Measurements from ENCODE around the gene AGXT.

The AGXT gene

DNA sequence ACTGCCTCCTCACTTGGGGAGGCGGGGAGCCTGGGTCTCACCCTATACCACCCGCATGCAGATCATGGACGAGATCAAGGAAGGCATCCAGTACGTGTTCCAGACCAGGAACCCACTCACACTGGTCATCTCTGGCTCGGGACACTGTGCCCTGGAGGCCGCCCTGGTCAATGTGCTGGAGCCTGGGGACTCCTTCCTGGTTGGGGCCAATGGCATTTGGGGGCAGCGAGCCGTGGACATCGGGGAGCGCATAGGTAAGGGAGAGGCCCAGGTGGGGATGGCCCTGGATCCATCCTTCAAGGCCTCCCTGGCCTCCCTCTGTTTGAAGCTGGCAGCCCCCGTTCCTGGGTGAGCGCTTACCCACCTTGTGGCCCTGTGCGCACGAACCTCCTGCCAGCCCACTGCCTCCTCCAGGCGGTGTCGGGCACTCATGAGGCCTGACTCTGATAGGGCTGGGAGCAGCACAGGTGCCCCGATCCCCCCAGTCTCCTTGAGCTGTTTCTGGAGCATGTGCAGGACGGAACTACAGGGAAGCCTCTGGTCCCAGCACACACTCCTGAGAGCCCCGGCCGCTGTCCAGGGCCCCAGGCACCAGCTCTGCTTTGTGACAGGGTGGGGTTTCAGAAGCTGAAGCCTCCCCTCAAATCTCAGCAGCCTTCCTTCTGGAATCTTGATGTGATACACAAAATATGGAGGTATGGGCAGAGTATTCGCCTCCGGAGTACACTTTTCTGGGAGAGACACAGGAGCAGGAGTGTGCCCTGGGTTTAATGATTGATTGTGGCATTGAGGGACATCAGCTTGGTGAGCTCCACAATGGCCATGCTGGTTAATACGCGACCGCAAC, 708 bp downstream of the AGXT start:
- DNase-seq (ENCODE audit: low read depth in 2 of 2) = no peak

DNA sequence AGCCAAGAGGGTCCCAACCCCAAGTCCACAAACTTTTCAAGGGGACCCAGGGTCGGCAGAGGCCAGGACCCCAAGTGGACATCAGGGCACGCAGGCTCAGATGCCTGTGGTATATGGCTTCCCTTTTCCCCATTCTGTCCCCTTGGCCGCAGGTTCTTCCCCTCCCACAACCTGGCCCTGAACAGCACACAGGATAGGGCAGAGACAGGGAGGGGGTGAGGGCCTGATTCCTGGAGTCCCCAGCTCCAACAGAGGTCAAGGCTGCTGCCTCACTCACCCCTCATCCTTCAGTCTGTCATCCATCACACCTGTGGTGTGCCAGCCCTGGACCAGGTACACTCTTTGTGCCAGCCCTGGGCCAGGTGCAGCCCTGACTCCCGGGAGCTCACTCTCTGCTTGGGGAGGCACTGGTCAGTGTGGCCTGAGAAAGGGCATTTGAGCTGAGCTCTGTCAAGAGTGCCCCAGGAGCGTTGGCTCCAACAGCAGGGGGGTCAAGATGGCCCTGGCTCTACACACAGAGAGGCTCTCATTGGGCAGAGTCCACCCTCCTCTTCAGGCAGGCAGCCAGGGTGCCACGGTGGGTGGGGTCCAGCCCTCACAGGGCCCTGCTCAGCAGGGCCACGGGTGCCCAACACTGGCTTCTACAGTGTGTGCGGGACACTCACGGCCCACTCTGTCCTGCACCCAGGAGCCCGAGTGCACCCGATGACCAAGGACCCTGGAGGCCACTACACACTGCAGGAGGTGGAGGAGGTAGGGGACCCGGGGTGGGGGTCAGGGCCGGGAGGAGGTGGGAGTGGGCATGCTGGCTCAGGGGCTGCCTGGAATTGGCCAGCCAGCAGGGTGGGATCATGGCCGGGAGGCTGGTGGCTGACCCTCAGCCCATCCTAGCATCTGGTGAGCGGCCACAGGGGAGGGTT, 1.6 kb downstream of the AGXT start:
- no peak for DNase-seq (ENCODE audit: low read depth in 2 of 2)

DNA sequence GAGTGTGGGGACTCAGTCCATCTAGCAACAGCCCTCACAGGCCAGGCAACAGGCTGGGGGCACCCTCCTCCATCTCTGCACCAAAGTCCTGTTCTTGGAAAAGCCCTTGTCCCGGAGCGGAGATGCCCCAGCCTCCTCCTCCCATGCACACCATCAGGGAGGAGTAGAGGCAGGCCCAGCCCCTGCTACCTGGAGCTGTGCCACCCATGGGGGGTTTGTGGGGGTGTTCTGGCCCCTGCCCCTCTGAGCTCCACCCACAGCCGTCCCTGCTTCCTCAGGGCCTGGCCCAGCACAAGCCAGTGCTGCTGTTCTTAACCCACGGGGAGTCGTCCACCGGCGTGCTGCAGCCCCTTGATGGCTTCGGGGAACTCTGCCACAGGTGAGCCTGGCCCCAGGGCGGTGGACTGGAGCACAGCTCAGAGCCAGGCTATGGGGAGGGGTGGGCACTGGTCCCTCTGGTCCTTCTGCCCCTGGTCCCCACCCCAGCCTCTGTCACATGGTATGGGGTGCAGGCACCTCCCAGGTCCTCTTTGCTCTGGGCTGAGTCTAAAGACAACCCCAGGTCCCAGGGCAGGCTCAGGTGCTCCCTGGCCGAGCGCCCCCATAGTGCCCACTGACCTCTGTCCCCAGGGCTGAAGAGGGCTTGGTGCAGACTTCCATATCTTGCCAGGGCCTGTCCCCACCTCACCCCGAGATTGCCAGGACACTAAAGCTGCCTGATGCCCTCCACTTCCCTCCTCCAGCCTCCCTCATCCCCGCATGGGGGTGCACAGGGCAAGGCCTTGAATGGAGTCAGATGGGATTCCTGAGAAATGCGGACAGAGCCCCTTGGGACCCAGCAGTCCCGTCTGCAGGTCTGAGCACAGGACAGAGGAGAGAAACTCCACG, 2.7 kb downstream of the AGXT start:
- DNase-seq (ENCODE audit: low read depth in 2 of 2) = no peak

DNA sequence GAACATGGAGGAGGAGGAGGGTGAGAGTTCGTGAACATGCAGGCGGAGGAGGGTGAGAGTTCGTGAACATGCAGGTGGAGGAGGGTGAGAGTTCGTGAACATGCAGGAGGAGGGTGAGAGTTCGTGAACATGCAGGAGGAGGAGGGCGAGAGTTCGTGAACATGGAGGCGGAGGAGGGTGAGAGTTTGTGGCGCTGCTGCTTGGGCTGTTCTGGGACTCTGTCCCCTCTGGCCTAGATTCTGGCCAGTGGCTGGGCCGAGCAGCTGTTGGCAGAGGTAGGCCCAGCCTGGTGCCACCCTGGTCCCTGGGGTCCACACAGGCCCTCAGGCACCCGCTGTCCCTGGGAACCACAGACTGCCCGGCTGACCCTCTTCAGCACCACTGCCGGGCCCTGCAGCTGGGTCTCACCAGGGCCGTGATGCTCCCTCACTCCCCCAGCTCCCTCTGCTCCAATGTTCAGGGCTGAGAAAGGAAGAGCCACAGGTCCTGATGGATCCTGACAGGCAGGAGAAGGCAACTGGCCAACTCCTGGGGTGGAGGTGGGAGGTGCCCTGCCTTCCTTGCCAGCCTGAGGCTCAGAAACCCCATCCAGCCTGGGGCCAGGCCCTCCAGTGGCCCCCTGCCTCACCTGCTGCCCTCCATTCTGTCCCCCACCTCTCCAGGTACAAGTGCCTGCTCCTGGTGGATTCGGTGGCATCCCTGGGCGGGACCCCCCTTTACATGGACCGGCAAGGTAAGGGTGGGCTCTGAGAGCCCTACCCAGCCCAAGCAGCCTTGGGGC, 3.9 kb downstream of the AGXT start:
- DNase-seq (ENCODE audit: low read depth in 2 of 2) = no peak

DNA sequence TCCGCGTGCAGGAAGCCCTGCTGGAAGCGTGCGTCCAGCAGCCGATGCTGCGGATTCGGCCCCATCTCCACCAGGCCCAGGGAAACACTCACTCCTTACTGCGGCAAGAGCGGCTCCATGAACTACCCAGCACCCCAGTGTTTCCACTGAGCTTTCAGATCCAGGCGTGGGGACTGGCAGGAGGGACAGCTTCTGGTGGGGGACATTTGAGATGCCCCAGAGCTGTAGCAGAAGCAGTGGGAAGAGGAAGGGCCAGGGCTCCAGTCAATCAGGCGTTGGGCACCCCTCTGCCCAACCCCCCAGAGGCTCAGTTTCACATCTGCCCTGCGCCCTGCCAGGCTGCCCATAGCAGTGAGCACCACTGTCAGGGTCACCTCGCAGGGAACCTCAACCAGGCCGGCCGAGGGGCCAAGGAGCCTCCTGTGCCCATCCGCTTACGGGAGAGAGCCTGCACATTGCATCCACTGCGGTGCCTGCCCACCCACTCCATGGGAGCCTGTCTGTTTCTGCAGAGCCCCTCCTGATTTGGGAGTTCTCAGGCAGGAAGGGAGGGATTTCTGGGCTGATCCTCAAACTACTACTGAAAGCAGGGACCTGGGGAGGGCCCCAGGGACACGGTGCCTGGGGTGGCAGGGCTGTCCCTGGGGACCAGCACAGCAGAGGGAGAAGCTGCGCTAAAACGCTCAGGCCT, 4.6 kb downstream of the AGXT start:
- no peak for DNase-seq (ENCODE audit: low read depth in 2 of 2)

DNA sequence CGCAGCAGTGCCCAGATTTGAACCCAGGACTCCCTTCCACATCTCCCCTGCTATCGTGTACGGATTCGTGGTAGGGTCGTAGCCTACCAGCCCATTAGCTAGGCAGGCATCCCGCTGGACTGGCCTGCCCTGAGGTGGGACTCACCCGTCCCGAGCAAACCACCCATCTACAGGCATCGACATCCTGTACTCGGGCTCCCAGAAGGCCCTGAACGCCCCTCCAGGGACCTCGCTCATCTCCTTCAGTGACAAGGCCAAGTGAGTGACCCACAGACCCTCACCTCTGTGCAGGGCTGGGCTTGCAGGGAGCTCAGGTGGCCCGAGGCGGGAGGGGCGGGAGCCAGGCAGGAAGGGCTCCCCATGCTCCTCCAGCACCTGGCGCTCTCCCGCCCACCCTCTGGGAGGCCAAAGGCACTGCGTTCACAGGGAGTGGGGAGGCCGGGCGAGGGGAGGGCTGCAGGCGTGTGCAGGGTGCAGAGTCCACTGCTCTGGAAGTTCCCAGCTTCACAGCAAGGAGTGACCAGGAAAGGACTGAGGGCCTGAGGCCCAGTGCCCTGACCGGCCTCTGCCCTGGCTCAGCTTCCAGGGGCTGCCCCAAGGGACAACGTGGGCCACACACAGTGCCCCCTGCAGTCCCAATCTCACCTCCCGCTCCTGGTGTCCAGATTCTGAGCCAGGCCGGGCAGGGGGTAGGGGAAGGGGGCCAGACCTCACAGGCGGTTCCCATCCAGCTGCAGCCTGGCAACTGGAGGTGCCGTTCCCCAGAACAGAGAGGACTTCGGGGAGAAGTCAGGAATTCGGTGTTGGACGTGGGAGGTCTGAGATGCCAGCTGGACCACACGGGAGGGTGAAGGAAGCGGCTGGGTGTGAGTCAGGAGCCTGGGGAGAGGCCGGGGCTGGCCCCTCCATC, 5.4 kb downstream of the AGXT start:
- DNase-seq (ENCODE audit: low read depth in 2 of 2) = no peak

DNA sequence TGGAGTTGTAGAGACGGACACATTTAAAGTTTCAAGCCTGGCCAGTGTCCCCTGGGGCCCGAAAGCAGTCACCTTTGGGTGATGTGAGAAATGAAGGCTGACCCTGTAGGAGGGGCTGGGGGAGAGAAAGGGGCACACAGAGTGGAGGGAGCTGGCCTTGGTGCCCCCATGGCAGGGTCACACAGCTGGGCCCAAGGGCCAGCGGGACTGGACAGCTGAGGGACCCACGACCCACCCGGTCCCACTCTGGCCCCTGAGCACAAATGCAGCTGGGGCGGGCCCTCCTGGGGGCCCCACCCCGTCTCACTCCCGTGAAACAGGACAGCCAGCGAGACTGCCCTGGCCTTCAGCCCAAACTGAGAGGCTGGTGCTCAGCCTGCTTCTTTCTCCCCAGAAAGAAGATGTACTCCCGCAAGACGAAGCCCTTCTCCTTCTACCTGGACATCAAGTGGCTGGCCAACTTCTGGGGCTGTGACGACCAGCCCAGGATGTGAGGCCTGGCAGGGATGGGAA, 6.1 kb downstream of the AGXT start:
- DNase-seq (ENCODE audit: low read depth in 2 of 2) = no peak

DNA sequence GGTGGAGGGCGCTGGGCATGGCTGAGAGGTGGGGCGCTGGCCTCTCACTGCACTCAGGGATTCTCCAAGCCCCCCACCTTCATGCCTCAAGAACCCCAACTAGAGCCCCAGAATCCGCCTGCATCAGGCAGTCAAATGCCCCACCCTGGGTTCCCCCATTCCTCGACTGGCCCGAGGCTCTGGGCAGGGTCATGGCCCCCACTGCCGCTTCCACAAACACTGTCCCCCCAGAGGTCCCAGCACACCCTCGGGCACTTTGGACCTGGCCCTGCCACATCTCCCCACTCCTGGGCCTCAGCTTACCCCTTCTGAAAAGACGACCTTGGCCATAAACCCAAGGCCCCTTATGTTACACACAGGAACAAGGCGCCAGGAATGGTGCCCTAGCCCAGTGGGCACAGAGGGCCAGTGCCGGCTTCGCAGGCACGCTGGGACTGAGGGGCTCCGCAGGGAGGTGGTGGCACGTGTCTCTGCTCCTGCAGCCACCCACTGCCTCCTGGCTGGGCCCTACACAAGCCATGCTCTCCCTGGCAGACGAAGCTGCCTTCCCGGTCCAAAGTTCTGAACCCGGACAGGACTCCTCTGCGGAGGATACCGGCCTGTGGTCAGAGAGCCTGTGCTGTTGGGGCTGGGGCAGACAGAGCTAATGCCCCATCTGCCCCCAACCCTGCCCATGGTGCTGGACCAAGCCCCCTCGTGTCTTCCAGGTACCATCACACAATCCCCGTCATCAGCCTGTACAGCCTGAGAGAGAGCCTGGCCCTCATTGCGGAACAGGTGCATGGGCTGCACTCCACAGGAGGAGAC, 6.8 kb downstream of the AGXT start:
- no peak for DNase-seq (ENCODE audit: low read depth in 2 of 2)

DNA sequence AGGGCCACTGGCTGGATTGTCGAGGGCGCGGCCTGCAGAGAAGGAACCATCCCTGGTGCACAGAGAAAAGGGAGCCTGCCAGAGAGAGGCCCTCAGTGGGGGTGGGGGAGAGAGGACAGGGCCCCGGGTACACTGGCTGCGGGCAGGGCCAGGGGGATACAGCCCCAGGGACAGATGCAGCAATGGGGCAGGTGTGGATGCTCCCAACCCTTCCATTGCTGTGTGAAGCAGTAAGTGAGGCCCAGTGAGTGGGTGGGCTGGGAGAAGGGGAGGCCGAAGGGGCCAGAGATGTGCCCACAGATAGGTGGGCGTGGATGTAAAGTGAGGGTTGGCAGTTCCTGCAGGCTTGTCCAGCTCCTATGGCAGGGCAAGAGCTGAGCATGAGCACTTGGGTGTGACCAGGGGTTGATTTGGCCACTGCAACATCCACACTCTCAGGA, 7.4 kb downstream of the AGXT start:
- DNase-seq (ENCODE audit: low read depth in 2 of 2) = no peak

DNA sequence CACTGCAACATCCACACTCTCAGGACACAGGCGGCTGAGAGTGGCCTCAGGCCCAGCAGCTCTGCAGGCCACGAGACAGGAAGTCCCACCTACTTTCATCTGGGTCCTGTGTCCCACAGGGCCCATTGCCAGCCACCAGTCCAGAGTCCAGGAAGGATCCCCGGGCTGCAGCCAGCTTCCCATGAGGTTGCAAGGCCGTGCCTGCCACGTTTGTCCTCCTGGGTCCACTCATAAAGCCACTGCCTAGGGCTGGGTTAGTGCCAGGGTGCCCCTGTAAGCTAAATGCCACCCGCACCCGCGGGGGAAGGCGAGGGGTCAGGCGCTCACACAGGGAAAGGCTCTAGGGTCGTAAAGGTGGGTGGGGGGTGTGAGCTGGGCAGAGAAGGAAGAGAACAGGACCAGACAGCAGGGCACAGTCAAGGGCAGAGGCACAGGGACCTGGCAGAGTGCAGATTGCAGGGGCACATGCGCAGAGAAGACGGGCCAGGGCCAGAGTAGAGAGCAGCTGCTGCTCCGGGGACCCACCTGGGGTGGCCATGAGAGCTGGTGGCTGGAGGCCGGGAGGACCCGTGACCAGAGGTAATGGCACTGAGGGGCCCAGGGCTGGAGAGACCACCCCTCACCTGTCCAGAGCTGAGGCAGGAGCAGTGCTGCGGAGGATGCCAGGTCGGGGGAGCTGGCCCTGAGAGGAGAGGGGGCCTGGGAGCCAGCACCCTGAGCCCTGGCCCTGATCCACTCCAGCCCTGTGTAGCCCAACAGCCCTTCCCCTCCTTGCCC, 8.0 kb downstream of the AGXT start:
- DNase-seq (ENCODE audit: low read depth in 2 of 2) = no peak

DNA sequence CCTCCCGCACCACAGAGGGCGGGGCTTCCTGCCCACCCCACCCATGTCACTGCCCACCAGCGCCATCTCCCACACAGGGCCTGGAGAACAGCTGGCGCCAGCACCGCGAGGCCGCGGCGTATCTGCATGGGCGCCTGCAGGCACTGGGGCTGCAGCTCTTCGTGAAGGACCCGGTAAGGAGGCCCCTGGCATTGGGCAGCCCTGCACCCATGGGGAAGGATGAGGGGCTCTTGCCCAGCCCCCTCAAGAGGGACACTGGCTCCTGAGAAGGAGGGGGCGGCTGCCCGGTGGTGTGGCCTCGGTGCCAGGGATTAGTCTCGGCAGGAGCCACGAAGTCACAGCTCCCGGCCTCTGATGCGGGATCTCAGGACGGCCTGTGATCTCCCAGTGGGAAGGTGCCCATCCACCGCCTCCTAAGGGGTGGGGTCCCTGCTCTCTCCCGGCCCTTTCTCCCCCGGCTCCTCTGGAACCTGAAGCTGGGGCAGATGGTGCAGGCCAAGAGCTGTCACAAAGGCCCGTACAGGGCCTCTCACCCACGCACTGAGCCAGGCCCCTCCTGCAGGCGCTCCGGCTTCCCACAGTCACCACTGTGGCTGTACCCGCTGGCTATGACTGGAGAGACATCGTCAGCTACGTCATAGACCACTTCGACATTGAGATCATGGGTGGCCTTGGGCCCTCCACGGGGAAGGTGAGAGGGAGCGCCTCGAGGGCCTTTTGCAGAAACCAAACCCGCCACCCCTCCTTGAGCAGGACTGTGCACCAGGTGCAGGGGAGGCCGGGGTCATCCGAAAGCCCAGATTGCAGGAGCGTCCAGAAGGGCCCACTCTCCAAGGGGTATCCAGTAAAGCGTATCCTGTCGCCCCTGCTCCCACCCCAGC, 9.1 kb downstream of the AGXT start:
- DNase-seq (ENCODE audit: low read depth in 2 of 2) = no peak

DNA sequence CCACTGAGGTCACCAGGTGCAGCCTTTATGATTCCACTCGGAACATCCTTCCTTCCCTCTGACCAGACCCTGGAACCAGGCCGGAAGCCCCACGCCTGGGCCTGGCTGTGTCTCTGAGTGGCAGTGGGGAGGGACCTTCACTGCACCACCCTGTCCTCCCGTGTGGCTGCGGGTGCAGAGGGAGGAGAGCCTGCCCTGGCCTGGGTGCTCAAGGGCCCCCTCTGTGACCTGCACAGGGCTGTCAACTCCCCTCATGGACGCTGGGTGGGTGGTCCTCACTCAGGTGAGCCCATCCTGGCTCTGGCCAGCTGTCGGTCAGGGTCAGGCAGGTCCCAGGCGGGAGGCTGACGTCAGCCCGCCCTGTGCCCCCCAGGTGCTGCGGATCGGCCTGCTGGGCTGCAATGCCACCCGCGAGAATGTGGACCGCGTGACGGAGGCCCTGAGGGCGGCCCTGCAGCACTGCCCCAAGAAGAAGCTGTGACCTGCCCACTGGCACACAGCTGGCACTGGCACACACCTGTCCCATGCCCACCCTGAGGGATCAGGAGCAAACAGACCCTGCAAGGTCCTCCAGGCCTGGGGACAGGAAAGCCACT, 9.8 kb downstream of the AGXT start:
- DNase-seq (ENCODE audit: low read depth in 2 of 2) = no peak

DNA sequence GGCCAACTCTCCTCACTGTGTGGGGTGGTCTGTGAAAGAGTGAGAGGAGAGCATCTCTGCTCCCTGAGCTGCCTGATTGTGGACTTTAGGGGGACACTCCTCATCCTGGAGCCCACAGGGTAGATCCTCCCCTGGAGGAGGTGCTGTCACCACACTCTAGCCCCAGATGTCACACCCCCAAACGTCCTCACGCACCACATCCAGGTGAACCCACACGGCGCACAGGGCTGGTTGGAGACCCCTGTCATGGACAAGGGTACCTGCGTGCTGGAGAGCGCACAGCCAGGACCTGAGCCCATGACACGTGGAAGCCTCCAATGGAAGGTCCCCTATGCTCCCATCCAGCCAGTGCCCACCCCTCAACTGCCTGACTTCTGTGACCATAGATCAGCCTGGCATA, 10.5 kb downstream of the AGXT start:
- no peak for DNase-seq (ENCODE audit: low read depth in 2 of 2)

DNA sequence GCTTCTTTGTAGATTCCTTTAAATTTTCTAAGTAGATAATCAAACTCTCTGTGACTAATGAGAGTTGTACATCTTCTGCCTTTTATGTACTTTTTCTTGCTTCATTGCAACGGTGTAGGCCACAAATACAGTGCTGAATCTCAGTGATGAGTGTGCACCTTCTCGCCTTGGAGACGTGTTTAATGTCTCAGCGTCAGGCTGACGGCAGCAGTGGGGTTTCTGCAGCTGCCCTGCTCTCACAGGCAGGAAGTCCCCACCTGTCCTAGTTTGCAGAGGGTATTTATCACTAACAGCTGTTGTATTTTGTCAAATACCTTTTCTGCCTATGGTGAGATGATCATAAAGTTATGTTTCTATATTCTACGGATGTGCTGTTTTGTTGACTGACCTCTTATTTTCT, 13.3 kb downstream of the AGXT start:
- no peak for DNase-seq (ENCODE audit: low read depth in 2 of 2)

DNA sequence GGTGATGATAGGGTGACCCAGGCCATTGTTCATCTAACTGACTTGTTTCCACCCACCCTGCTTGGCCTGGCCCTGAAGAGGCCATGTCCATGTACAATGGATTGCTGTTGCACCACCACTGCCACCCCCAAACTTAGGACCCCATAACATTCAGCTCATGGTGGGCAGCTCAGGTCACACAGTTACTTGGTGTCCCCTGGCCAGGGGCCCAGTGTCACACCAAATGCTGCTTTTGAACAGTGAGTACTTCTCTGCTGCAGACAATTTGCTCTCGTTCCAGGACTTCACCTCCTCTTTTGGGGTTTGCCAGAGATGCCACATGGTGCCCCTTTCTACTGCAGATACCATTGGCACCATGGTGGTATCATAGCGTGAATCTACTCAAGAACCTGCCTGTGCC, 15.6 kb downstream of the AGXT start:
- DNase-seq (ENCODE audit: low read depth in 2 of 2) = no peak

DNA sequence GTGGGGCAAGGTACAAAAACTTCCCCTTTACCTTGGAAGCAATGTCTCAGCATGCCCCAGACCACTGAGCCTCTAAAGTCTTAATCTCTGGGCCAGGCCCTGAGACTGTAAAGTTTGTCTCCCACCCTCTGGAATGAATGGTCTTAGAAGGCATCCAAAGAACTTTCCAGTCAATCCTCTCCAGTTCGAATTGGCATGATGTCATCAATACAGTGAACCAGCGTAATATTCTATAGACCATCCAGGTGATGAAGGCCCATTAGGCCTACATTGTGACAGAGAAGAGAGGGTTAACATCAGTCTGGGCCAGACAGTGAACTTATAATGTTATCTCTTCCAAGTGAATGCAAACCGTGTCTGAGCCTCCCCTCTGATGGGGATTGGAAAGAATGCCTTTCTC, 16.1 kb downstream of the AGXT start:
- no peak for DNase-seq (ENCODE audit: low read depth in 2 of 2)

Data from stimulated activated CD4-positive, alpha-beta T cell treated with anti-CD3 and anti-CD28 coated beads, Interleukin-1b, Interleukin-23, amount 100 ng/mL, for 4 hours (primary cell).